PFSK-1 (cell line): ENCODE results near the gene NR3C2.

ENCODE experiments used
- FOXP2 ChIP-seq: optimal IDR thresholded peaks from 2 replicates; pipeline ENCODE3; 2011; ENCODE audit warnings: borderline replicate concordance, control low read depth, inconsistent platforms; ENCODE audit not compliant: insufficient read depth; ENCODE audit errors: extremely low read length, extremely low read depth
- POLR2AphosphoS5 ChIP-seq: IDR thresholded peaks from 2 replicates; pipeline ENCODE4 v1.6.1; 2012; ENCODE audit warnings: low read depth, mild to moderate bottlenecking, control low read depth, low read length, moderate library complexity
- SIN3A ChIP-seq: IDR thresholded peaks from 2 replicates; pipeline ENCODE4 v1.6.1; 2012; ENCODE audit warnings: mild to moderate bottlenecking, low read length, moderate library complexity, borderline replicate concordance; ENCODE audit not compliant: insufficient read depth
- TAF1 ChIP-seq: IDR thresholded peaks from 2 replicates; pipeline ENCODE4 v1.6.1; 2012; ENCODE audit warnings: low read length, control low read depth, borderline replicate concordance; ENCODE audit not compliant: insufficient read depth
- TF ChIP-seq, protein P1 (sequence below), 2 experiments: IDR thresholded peaks; 2 replicates each; pipeline versions ENCODE4 v1.6.1 to v1.8.0; 2011 to 2012; ENCODE audit warnings: low read depth in 2 of 2, low read length in 2 of 2, control low read depth in 1 of 2, inconsistent platforms in 1 of 2, mild to moderate bottlenecking in 1 of 2, moderate library complexity in 1 of 2; ENCODE audit not compliant: insufficient read depth in 1 of 2

DNA sequence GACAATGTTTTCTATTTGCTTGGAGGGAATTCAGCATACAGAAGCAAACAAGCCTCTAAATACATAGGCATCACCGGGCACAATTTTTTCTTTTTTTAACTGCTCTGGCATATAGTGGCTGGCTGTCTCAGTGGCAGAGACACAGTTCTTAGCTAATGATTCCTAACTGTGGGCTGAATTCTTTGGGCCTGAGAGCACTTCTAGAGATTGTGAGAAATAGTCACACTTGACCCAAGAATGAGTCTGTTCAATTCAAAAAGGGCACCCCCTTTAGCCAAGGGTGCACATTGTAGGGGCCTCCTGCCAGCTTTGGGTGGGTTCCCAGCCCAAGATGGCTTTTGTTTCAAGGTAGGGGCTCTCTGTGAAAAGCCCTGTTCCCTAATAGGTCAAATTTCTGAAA is 364.6 kb downstream of the NR3C2 start:
- TF ChIP-seq, protein P1, sequence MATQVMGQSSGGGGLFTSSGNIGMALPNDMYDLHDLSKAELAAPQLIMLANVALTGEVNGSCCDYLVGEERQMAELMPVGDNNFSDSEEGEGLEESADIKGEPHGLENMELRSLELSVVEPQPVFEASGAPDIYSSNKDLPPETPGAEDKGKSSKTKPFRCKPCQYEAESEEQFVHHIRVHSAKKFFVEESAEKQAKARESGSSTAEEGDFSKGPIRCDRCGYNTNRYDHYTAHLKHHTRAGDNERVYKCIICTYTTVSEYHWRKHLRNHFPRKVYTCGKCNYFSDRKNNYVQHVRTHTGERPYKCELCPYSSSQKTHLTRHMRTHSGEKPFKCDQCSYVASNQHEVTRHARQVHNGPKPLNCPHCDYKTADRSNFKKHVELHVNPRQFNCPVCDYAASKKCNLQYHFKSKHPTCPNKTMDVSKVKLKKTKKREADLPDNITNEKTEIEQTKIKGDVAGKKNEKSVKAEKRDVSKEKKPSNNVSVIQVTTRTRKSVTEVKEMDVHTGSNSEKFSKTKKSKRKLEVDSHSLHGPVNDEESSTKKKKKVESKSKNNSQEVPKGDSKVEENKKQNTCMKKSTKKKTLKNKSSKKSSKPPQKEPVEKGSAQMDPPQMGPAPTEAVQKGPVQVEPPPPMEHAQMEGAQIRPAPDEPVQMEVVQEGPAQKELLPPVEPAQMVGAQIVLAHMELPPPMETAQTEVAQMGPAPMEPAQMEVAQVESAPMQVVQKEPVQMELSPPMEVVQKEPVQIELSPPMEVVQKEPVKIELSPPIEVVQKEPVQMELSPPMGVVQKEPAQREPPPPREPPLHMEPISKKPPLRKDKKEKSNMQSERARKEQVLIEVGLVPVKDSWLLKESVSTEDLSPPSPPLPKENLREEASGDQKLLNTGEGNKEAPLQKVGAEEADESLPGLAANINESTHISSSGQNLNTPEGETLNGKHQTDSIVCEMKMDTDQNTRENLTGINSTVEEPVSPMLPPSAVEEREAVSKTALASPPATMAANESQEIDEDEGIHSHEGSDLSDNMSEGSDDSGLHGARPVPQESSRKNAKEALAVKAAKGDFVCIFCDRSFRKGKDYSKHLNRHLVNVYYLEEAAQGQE (IDR thresholded peaks at IDR 0.05; ENCODE audit: insufficient read depth in 1 of 2, low read depth in 2 of 2, low read length in 2 of 2) = no peak
- TF ChIP-seq POLR2AphosphoS5 (no peak), TAF1 (no peak), SIN3A (no peak), FOXP2 (no peak)
